WTC11 (cell line): ENCODE measurements around the gene NUDCD2. TPM values are rescaled to one million over a fixed set of nuclear protein-coding genes. Genes with fewer than 3 reads are reported as not detected.

ENCODE experiments used
- ATAC-seq: fragments of 200-7000 bp; cut with Tn5 transposase; 2 replicates; pipeline ENCODE4 v1.10.0; 2021; ENCODE audit warnings: mild to moderate bottlenecking, moderate library complexity
- CTCF ChIA-PET: fragments of 300-600 bp; sonication (Branson Sonifier 250); formaldehyde crosslinking; loops from one replicate; lab custom pipeline; 2021; ENCODE audit warnings: antibody characterized with exemption; lab: Charles Lee
- POLR2A ChIA-PET: fragments of 350-600 bp; sonication (Branson Sonifier 250); formaldehyde crosslinking; loops from one replicate; lab custom pipeline; 2021; ENCODE audit warnings: antibody characterized with exemption; lab: Charles Lee
- DNase-seq: peaks from one replicate; pipeline ENCODE4 v3.0.0; 2021; ENCODE audit warnings: low spot score
- H3K27ac Mint-ChIP-seq: 2 replicates; pipeline ENCODE4 v1.8.0; 2021; ENCODE audit warnings: mixed read lengths
- H3K27me3 Mint-ChIP-seq: 2 replicates; pipeline ENCODE4 v1.8.0; 2021; ENCODE audit warnings: low read depth, mild to moderate bottlenecking, moderate library complexity, mixed read lengths
- H3K36me3 Mint-ChIP-seq: 2 replicates; pipeline ENCODE4 v1.8.0; 2021; ENCODE audit warnings: mixed read lengths
- H3K4me1 Mint-ChIP-seq: 2 replicates; pipeline ENCODE4 v1.8.0; 2022; ENCODE audit warnings: mixed read lengths
- H3K4me3 Mint-ChIP-seq: 2 replicates; pipeline ENCODE4 v1.8.0; 2021; ENCODE audit warnings: mild to moderate bottlenecking, moderate library complexity, mixed read lengths
- H3K9me3 Mint-ChIP-seq: 2 replicates; pipeline ENCODE4 v1.8.0; 2021; ENCODE audit warnings: mixed read lengths
- CDX4 ChIP-seq: fragments of 250-450 bp; sonication (Bioruptor Pico); IDR thresholded peaks from 2 replicates; pipeline ENCODE4 v1.9.0; 2021; ENCODE audit warnings: moderate library complexity, mild to moderate bottlenecking, inconsistent platforms, borderline replicate concordance
- CREB1 ChIP-seq: sonication (generic); formaldehyde crosslinking; IDR thresholded peaks from 2 replicates; pipeline ENCODE4 v1.8.0; 2023; ENCODE audit warnings: mild to moderate bottlenecking, missing genetic modification reagents
- E2F5 ChIP-seq: sonication (generic); formaldehyde crosslinking; IDR thresholded peaks from 2 replicates; pipeline ENCODE4 v1.8.1; 2022; ENCODE audit warnings: mild to moderate bottlenecking, moderate library complexity, missing genetic modification reagents
- ELF4 ChIP-seq: sonication (generic); formaldehyde crosslinking; IDR thresholded peaks from 2 replicates; pipeline ENCODE4 v1.8.1; 2022; ENCODE audit warnings: low read depth, mild to moderate bottlenecking, moderate library complexity, missing genetic modification reagents
- EMX1 ChIP-seq: fragments of 250-450 bp; sonication (Bioruptor Pico); IDR thresholded peaks from 2 replicates; pipeline ENCODE4 v1.8.0; 2021; ENCODE audit warnings: mild to moderate bottlenecking
- JUN ChIP-seq: sonication (generic); formaldehyde crosslinking; IDR thresholded peaks from 2 replicates; pipeline ENCODE4 v1.8.0; 2023; ENCODE audit warnings: mild to moderate bottlenecking, missing genetic modification reagents
- MXD4 ChIP-seq: fragments of 250-450 bp; sonication (Bioruptor Pico); IDR thresholded peaks from 2 replicates; pipeline ENCODE4 v1.8.0; 2021; ENCODE audit warnings: mild to moderate bottlenecking, moderate library complexity, borderline replicate concordance
- NFATC4 ChIP-seq: fragments of 250-450 bp; sonication (Bioruptor Pico); IDR thresholded peaks from 2 replicates; pipeline ENCODE4 v1.9.0; 2021; ENCODE audit warnings: mild to moderate bottlenecking
- SMAD3 ChIP-seq: sonication (generic); formaldehyde crosslinking; IDR thresholded peaks from 2 replicates; pipeline ENCODE4 v1.8.0; 2022; ENCODE audit warnings: missing genetic modification reagents, mild to moderate bottlenecking, borderline replicate concordance
- SOX15 ChIP-seq: fragments of 250-450 bp; sonication (Bioruptor Pico); IDR thresholded peaks from 2 replicates; pipeline ENCODE4 v1.9.0; 2021; ENCODE audit warnings: mild to moderate bottlenecking
- TEAD1 ChIP-seq: sonication (generic); formaldehyde crosslinking; IDR thresholded peaks from 2 replicates; pipeline ENCODE4 v1.8.0; 2022; ENCODE audit warnings: mild to moderate bottlenecking, missing genetic modification reagents
- TEAD4 ChIP-seq: sonication (generic); formaldehyde crosslinking; IDR thresholded peaks from 2 replicates; pipeline ENCODE4 v1.8.0; 2022; ENCODE audit warnings: mild to moderate bottlenecking, missing genetic modification reagents
- ZNF423 ChIP-seq: fragments of 250-450 bp; sonication (Bioruptor Pico); IDR thresholded peaks from 2 replicates; pipeline ENCODE4 v2.1.2; 2022; ENCODE audit warnings: mild to moderate bottlenecking, moderate library complexity
- total RNA-seq: library from RNA; stranded (reverse); gene quantifications from 3 replicates; pipeline ENCODE4 v1.2.3, GENCODE V29; 2021
- TF ChIP-seq, protein P1 (sequence below): fragments of 250-450 bp; sonication (Bioruptor Pico); IDR thresholded peaks from 2 replicates; pipeline ENCODE4 v1.9.0; 2021; ENCODE audit warnings: mild to moderate bottlenecking, borderline replicate concordance
- TF ChIP-seq, protein P2 (sequence below): fragments of 250-450 bp; sonication (Bioruptor Pico); conservative IDR thresholded peaks from 2 replicates; pipeline ENCODE4 v1.9.0; 2021; ENCODE audit warnings: mild to moderate bottlenecking
- TF ChIP-seq, protein P3 (sequence below): sonication (generic); formaldehyde crosslinking; IDR thresholded peaks from 2 replicates; pipeline ENCODE4 v1.8.0; 2022; ENCODE audit warnings: mild to moderate bottlenecking, missing genetic modification reagents
- TF ChIP-seq, protein P4 (sequence below): sonication (generic); formaldehyde crosslinking; IDR thresholded peaks from 2 replicates; pipeline ENCODE4 v1.8.0; 2022; ENCODE audit warnings: mild to moderate bottlenecking, missing genetic modification reagents
- TF ChIP-seq, protein P5 (sequence below): sonication (generic); formaldehyde crosslinking; IDR thresholded peaks from 2 replicates; pipeline ENCODE4 v1.8.1; 2022; ENCODE audit warnings: missing genetic modification reagents, borderline replicate concordance

The NUDCD2 gene
- total RNA-seq, 1 experiment from 2014 or later, result 73.4 TPM

GRCh38 chr5:163444526-163444925 lies 15.4 kb downstream of the NUDCD2 start (continued):
- TF ChIP-seq, protein P1, sequence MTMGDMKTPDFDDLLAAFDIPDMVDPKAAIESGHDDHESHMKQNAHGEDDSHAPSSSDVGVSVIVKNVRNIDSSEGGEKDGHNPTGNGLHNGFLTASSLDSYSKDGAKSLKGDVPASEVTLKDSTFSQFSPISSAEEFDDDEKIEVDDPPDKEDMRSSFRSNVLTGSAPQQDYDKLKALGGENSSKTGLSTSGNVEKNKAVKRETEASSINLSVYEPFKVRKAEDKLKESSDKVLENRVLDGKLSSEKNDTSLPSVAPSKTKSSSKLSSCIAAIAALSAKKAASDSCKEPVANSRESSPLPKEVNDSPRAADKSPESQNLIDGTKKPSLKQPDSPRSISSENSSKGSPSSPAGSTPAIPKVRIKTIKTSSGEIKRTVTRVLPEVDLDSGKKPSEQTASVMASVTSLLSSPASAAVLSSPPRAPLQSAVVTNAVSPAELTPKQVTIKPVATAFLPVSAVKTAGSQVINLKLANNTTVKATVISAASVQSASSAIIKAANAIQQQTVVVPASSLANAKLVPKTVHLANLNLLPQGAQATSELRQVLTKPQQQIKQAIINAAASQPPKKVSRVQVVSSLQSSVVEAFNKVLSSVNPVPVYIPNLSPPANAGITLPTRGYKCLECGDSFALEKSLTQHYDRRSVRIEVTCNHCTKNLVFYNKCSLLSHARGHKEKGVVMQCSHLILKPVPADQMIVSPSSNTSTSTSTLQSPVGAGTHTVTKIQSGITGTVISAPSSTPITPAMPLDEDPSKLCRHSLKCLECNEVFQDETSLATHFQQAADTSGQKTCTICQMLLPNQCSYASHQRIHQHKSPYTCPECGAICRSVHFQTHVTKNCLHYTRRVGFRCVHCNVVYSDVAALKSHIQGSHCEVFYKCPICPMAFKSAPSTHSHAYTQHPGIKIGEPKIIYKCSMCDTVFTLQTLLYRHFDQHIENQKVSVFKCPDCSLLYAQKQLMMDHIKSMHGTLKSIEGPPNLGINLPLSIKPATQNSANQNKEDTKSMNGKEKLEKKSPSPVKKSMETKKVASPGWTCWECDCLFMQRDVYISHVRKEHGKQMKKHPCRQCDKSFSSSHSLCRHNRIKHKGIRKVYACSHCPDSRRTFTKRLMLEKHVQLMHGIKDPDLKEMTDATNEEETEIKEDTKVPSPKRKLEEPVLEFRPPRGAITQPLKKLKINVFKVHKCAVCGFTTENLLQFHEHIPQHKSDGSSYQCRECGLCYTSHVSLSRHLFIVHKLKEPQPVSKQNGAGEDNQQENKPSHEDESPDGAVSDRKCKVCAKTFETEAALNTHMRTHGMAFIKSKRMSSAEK (CRISPR knock-in tag), result no peak
- TF ChIP-seq TEAD1, result no peak
- TF ChIP-seq EMX1 (CRISPR knock-in tag), result no peak
- TF ChIP-seq NFATC4 (CRISPR knock-in tag), result no peak
- no peak for TF ChIP-seq CREB1 (CRISPR knock-in tag)
- TF ChIP-seq E2F5 (CRISPR knock-in tag), result no peak
- TF ChIP-seq SOX15, result no peak
- TF ChIP-seq, all 79 proteins: peak for 0

- no peak for TF ChIP-seq E2F5 (CRISPR knock-in tag)
- H3K27me3 Mint-ChIP-seq, result no peaks in the 10 kb centered on the region
- peak overlapping the region; percentile 22; the same call in 1 of the 2 replicates for H3K4me3 Mint-ChIP-seq
- H3K4me1 Mint-ChIP-seq, result peaks cover 33% of the 10 kb centered on the region
- H3K36me3 Mint-ChIP-seq, result peaks cover 73% of the 10 kb centered on the region
- POLR2A ChIA-PET, result no interaction called here
- DNase-seq, result no peak
- H3K27ac Mint-ChIP-seq, result peak overlapping the region; percentile 65; the same call in 1 of the 2 replicates
- ATAC-seq, result no peak
- CTCF ChIA-PET, result no interaction called here
- H3K9me3 Mint-ChIP-seq, result no peaks in the 10 kb centered on the region
These were observed 18.9 kb downstream of the NUDCD2 start for GRCh38 chr5:163440954-163441353.

DNA sequence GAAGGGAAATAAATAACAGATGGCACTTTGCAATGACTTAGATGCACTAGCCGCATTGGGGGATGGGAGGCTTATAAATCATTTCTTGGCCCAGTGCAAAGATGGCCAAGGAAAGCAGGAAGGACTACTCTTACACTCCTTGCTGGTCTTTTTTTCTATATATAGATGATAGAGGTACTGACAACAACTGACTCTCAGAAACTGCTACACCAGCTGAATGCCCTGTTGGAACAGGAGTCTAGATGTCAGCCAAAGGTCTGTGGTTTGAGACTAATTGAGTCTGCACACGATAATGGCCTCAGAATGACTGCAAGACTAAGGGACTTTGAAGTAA lies 20.8 kb downstream of the NUDCD2 start:
- Mint-ChIP-seq H3K27me3 (no peaks in the 10 kb centered on the region), H3K9me3 (no peaks in the 10 kb centered on the region), H3K4me1 (peaks cover 37% of the 10 kb centered on the region), H3K4me3 (peak overlapping the region; percentile 95), H3K27ac (peak overlapping the region; percentile 13; the same call in 1 of the 2 replicates), H3K36me3 (peaks cover 58% of the 10 kb centered on the region)
- POLR2A ChIA-PET, result interaction anchor here (3.5 kb wide), 1 partner anchor 21 kb away, joined by 61 read pairs; the partner anchor contains the start of genes HMMR and NUDCD2
- CTCF ChIA-PET, result interaction anchor here (0.7 kb wide), 1 partner anchor 1190 kb away, joined by 3 read pairs; no protein-coding TSS in a partner anchor
- ATAC-seq, result no peak
- DNase-seq, result no peak
- TF ChIP-seq, protein P2, sequence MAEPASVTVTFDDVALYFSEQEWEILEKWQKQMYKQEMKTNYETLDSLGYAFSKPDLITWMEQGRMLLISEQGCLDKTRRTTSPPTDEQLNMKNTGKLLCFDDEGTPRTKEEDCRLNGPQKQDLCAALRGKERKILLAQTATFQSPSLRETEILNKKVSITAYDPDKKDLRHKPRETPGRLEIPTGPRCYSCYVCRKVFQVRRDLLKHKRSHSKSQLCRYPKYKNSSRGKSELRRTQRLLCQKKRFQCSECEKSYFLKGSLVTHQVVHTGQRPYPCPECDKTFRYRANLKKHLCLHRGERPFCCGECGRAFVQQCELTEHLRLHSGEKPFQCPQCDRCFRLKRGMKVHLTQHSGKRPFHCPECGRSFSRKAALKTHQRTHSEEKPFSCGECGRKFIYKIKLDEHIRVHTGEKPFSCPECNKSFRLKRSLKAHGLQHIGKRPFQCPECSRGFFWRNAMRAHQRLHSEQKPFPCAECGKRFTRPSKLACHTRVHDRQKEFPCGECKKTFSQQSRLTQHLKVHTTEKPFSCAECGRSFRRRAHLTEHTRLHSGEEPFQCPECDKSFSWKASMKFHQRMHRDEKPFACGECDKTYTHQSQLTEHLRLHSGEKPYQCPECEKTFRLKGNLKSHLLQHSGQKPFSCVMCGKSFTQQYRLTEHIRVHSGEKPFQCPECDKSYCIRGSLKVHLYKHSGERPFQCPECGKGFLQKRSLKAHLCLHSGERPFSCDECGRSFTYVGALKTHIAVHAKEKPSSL (CRISPR knock-in tag), result no peak
- TF ChIP-seq NFATC4 (CRISPR knock-in tag) (no peak), MXD4 (CRISPR knock-in tag) (no peak), JUN (no peak), CDX4 (no peak), TEAD1 (no peak), SMAD3 (CRISPR knock-in tag) (no peak), TEAD4 (CRISPR knock-in tag) (no peak), ELF4 (CRISPR knock-in tag) (no peak), ZNF423 (no peak)
- TF ChIP-seq, protein P3, sequence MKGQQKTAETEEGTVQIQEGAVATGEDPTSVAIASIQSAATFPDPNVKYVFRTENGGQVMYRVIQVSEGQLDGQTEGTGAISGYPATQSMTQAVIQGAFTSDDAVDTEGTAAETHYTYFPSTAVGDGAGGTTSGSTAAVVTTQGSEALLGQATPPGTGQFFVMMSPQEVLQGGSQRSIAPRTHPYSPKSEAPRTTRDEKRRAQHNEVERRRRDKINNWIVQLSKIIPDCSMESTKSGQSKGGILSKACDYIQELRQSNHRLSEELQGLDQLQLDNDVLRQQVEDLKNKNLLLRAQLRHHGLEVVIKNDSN (CRISPR knock-in tag), result no peak
- TF ChIP-seq, protein P4, sequence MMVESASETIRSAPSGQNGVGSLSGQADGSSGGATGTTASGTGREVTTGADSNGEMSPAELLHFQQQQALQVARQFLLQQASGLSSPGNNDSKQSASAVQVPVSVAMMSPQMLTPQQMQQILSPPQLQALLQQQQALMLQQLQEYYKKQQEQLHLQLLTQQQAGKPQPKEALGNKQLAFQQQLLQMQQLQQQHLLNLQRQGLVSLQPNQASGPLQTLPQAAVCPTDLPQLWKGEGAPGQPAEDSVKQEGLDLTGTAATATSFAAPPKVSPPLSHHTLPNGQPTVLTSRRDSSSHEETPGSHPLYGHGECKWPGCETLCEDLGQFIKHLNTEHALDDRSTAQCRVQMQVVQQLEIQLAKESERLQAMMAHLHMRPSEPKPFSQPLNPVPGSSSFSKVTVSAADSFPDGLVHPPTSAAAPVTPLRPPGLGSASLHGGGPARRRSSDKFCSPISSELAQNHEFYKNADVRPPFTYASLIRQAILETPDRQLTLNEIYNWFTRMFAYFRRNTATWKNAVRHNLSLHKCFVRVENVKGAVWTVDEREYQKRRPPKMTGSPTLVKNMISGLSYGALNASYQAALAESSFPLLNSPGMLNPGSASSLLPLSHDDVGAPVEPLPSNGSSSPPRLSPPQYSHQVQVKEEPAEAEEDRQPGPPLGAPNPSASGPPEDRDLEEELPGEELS (CRISPR knock-in tag), result no peak
- TF ChIP-seq, protein P5, sequence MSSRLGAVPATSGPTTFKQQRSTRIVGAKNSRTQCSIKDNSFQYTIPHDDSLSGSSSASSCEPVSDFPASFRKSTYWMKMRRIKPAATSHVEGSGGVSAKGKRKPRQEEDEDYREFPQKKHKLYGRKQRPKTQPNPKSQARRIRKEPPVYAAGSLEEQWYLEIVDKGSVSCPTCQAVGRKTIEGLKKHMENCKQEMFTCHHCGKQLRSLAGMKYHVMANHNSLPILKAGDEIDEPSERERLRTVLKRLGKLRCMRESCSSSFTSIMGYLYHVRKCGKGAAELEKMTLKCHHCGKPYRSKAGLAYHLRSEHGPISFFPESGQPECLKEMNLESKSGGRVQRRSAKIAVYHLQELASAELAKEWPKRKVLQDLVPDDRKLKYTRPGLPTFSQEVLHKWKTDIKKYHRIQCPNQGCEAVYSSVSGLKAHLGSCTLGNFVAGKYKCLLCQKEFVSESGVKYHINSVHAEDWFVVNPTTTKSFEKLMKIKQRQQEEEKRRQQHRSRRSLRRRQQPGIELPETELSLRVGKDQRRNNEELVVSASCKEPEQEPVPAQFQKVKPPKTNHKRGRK (CRISPR knock-in tag), result no peak
